ENCODE results near the gene STAT3.

The STAT3 gene

DNA sequence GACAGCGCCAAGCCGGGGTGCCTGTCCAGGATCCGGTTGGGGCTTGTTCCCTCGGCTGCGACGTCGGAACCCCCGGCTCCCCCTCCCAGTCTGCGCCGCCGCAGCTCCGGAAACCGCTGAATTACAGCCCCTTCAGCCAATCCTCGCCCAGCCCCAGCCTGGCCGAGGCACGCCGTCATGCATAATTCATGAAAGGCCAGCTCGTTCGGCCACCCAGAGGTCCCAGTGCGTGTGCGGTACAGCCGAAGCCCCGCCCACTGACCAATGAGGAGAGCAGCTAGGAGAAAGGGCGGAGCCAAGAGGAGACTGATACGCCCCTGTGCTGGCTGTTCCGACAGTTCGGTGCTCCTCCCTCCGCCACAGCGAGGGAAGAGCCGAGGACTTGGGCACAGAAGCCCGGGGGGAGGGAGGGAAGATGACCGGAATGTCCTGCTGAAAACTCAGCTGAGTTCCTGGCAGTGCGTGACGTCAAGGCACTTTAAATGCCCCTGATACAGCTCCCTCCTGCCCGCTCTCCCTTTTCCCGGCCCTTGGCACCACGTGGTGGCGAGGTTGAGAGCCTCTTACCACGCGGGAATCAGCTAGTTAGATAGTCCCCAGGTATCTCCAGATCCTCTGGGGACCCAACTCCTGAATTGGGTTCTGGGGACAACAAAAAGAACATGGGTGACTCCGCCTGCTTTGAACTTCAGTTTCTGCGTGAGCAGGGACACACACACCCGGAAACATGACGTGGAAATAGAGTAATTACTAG, at the start of gene STAT3:
Gene STAT3, minus strand, starts transcription at position 62 of the 754 bp plus-strand sequence. CDS start 39,926 bp downstream, outside the sequence.
- Histone ChIP-seq H3K9ac (ENCODE audit: low read length) (peak within 1 kb of the TSS; percentile 99), H3K4me3 (ENCODE audit: low read length) (peak within 1 kb of the TSS; percentile 98), H3K4me1 (ENCODE audit: control insufficient read depth, insufficient read depth, low read length) (peaks cover 24% of the 10 kb centered on the region), H3K9me3 (ENCODE audit: control insufficient read depth, low read length) (no peaks in the 10 kb centered on the region), H3K36me3 (ENCODE audit: control insufficient read depth, insufficient read depth, low read length, severe bottlenecking) (peaks cover 3% of the 10 kb centered on the region), H3K27me3 (replicated peaks; ENCODE audit: control insufficient read depth, insufficient read depth, low read length) (no peaks in the 10 kb centered on the region)
- peak; percentile 100 for DNase-seq (ENCODE audit: low read depth)

DNA sequence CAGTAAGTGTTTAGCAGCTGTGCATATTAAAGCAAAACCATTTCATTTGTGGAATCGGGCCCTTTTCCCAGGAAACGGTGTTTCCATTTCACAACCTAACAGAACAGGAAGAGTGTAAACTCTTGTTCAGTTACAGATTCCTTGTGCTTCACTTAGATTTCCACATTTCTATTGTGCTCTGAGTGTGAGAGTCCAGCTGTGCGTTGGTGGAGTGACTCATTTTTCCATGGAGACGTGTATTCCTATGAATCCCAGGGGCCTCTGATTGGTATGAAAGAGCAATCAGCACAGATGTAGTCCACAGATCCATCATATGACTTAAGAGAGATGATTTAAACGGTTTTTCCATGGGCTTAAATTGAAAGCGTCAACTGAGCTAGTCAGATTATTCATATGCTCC, 48.1 kb upstream of the STAT3 start:
- Histone ChIP-seq H3K4me1 (ENCODE audit: control insufficient read depth, insufficient read depth, low read length) (peaks cover 21% of the 10 kb centered on the region), H3K9ac (ENCODE audit: low read length) (peak overlapping the region; percentile 67), H3K4me3 (ENCODE audit: low read length) (peak overlapping the region; percentile 61), H3K36me3 (ENCODE audit: control insufficient read depth, insufficient read depth, low read length, severe bottlenecking) (no peaks in the 10 kb centered on the region), H3K27me3 (replicated peaks; ENCODE audit: control insufficient read depth, insufficient read depth, low read length) (no peaks in the 10 kb centered on the region), H3K9me3 (ENCODE audit: control insufficient read depth, low read length) (no peaks in the 10 kb centered on the region)
- peak; percentile 97 for DNase-seq (ENCODE audit: low read depth)

DNA sequence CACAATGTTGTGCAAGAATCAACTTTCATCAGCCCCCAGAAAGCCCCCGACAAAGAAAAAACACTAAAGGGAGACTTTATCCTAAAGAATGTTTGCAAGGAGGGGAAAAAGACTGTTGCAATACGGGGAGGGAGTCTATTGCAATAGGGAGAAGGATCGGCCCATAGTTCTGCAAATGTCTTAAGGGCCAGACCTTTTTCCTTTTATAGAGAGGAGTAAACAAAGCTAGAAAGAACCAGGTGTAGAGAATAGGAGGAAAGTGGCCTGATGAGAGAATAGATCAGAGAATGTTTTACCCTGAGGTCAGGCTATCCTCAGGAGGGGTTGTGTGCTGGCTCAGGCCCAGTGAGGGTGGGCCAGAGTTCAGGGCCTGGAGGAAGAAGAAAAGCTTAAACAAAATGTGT, 43.5 kb upstream of the STAT3 start:
- Histone ChIP-seq H3K9ac (ENCODE audit: low read length) (peak overlapping the region; percentile 69), H3K4me1 (ENCODE audit: control insufficient read depth, insufficient read depth, low read length) (peaks cover 49% of the 10 kb centered on the region), H3K27me3 (replicated peaks; ENCODE audit: control insufficient read depth, insufficient read depth, low read length) (no peaks in the 10 kb centered on the region), H3K9me3 (ENCODE audit: control insufficient read depth, low read length) (no peaks in the 10 kb centered on the region), H3K36me3 (ENCODE audit: control insufficient read depth, insufficient read depth, low read length, severe bottlenecking) (no peaks in the 10 kb centered on the region), H3K4me3 (ENCODE audit: low read length) (no peak overlapping the region)
- DNase-seq (ENCODE audit: low read depth), result peak; percentile 84

DNA sequence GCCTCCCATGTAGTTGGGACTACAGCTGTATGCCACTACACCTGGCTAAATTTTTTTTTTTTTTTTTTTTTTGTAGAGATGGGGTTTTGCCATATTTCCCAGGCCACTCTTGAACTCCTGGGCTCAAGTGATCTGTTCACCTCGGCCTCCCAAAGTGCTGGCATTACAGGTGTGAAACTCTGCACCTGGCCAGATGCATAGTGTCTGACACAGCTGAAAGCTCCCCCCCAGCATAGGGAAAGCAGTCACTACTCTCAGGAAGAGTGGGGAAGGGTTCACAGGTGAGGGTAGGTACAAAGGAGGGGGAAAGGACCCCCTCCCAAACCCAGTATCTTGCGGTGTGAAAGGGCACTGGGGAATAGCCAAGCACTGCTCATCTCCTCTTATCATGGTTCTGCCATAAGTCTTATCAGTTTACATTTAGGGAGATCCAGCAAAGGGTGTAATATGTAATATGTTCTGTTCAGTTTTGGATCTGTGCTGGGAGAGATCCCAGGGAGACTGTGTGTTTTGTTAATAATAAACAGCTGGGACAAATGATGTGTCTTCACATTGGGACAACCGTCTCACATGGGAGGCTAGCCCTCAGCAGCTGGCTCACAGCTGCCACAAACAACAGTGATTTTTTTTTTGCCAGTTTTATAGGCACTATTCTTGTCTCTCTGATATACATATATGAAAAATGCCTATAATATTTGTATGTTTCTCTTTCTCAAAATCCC, 41.6 kb upstream of the STAT3 start:
- no peak for DNase-seq (ENCODE audit: low read depth)
- H3K27me3 ChIP-seq (replicated peaks; ENCODE audit: control insufficient read depth, insufficient read depth, low read length), result no peaks in the 10 kb centered on the region
- no peaks in the 10 kb centered on the region for H3K9me3 ChIP-seq (ENCODE audit: control insufficient read depth, low read length)
- H3K36me3 ChIP-seq (ENCODE audit: control insufficient read depth, insufficient read depth, low read length, severe bottlenecking), result no peaks in the 10 kb centered on the region
- H3K4me1 ChIP-seq (ENCODE audit: control insufficient read depth, insufficient read depth, low read length), result peaks cover 55% of the 10 kb centered on the region
- peak overlapping the region; percentile 69 for H3K9ac ChIP-seq (ENCODE audit: low read length)
- H3K4me3 ChIP-seq (ENCODE audit: low read length), result no peak overlapping the region

DNA sequence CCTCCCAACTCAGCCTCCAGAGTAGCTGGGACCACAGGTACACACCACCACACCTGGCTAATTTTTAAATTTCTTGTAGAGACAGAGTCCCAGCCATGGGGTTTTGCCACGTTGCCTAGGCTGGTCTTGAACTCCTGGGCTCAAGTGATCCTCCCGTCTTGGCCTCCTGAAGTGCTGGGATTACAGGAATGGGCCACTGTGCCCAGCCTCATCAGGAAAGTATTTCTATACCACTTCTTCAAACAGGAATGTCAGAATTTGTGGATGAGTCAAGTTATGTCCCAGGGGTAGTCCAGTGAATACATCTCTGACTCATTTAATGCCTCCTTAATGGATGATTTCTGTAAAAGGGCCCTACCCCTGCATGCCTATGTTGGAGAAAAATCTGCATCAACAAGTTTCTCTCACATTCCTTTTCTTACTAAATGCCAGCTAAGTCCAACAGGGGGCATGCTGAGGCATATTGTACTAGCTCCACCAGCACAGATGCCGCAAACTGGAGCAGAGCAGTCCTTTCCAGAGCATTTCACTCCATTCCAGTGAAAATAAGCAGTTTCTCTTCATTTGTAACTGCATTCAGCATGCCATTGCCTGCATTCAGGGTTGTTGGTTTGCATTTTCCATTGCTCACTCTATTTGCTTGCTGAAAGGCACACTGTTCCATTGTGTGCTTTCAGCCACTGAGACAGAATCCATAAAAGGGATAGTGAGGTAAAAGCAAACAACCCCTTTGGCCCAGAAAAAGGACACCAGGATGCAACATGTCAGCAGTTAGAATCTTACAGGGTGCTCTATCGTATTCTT, 40.1 kb upstream of the STAT3 start:
- H3K27me3 ChIP-seq (replicated peaks; ENCODE audit: control insufficient read depth, insufficient read depth, low read length), result no peaks in the 10 kb centered on the region
- H3K4me1 ChIP-seq (ENCODE audit: control insufficient read depth, insufficient read depth, low read length), result peaks cover 66% of the 10 kb centered on the region
- no peaks in the 10 kb centered on the region for H3K36me3 ChIP-seq (ENCODE audit: control insufficient read depth, insufficient read depth, low read length, severe bottlenecking)
- H3K9me3 ChIP-seq (ENCODE audit: control insufficient read depth, low read length), result no peaks in the 10 kb centered on the region
- peak overlapping the region; percentile 74 for H3K9ac ChIP-seq (ENCODE audit: low read length)
- H3K4me3 ChIP-seq (ENCODE audit: low read length), result peak overlapping the region; percentile 35
- peak; percentile 95 for DNase-seq (ENCODE audit: low read depth)

DNA sequence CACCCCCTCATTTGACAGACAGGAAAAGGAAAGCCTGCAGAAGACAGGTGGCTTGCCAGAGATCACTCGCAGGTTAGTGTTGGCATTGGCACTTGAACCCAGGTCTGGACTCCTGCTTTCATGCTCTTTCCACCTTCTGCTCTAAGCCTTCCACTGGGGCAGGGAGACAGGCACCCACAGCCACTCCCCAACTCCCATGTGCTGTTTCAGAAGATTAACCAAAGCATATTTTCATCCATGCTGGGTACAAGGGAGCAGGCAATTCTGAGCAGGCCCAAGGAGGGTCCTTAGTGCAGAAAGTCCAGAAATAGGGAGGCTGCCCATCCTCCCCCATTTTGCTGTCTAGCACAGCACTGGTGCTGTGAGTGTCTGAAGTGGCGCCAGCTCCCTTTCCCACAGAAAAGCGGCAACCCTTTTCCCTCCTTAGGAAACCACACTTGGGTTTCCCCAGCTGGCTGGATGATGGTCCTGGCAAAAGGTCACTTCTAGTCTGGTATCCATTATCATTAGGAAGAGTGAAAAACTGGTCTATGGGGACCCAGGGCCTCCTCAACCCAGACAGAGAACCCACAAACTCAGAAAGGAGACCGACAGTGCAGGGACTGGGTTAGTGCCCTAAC, 36.9 kb upstream of the STAT3 start:
- Histone ChIP-seq H3K4me3 (ENCODE audit: low read length) (peak overlapping the region; percentile 63), H3K27me3 (replicated peaks; ENCODE audit: control insufficient read depth, insufficient read depth, low read length) (no peaks in the 10 kb centered on the region), H3K36me3 (ENCODE audit: control insufficient read depth, insufficient read depth, low read length, severe bottlenecking) (no peaks in the 10 kb centered on the region)

DNA sequence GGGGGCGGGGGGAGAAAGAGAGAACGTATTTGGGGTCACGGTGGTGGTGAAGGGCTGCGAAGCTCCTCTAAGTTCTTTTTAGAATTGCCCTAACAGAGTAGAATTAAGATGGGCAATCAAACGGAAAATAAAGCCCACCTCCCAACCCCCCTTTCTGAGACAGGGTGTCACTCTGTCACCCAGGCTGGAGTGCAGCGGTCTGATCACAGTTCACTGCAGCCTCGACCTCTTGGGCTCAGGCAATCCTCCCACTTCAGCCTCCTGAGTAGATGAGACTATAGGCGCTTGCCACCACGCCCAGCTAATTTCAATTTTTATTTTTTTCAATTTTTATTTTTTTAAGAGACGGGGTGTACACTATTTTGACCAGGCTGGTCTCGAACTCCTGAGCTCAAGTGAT, 35.5 kb upstream of the STAT3 start:
- Histone ChIP-seq H3K4me3 (ENCODE audit: low read length) (peak overlapping the region; percentile 97), H3K9ac (ENCODE audit: low read length) (peak overlapping the region; percentile 100), H3K9me3 (ENCODE audit: control insufficient read depth, low read length) (no peaks in the 10 kb centered on the region), H3K36me3 (ENCODE audit: control insufficient read depth, insufficient read depth, low read length, severe bottlenecking) (peaks cover 2% of the 10 kb centered on the region), H3K4me1 (ENCODE audit: control insufficient read depth, insufficient read depth, low read length) (peaks cover 52% of the 10 kb centered on the region), H3K27me3 (replicated peaks; ENCODE audit: control insufficient read depth, insufficient read depth, low read length) (no peaks in the 10 kb centered on the region)
- DNase-seq (ENCODE audit: low read depth), result no peak

More for the DNA sequence above, 36.9 kb upstream of the STAT3 start:
- Histone ChIP-seq H3K9ac (ENCODE audit: low read length) (peak overlapping the region; percentile 67), H3K9me3 (ENCODE audit: control insufficient read depth, low read length) (no peaks in the 10 kb centered on the region), H3K4me1 (ENCODE audit: control insufficient read depth, insufficient read depth, low read length) (peaks cover 50% of the 10 kb centered on the region)
- peak; percentile 27 for DNase-seq (ENCODE audit: low read depth)

DNA sequence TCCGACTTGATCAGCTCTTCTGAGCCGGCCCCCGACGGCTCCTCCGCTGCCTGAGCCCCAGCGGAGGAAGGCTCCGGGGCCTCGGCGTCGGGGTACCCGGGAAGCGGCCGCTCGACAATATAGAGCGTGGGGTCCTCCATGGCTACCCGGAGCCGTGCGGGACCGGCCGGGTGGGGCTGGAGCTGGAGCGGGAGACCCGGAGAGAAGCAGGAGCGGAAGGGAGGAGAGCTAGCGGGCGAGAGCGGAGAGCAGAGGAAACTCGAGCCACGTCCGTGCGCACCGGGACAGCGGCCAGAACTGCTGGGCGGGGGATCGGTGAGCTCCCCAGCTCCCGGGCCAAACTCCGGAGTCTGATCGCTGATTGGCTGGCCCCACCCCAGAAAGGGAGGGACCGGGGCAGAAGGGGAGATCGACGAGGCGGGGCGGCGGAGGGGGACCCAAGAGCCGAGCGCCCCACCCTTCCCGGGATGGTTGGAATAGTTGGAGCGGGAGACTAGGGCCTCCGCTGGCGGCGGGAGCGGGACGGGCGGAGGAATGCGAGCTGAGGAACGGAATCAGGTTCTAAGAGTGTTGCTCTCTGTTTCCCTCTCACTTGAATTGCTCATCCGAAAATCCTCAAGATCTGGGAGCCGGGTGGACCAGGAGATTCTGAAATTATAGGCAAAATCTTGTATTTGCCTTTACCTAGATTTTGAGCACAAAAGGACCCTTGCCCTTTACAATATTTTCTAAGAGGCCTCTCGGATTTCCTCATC, 34.9 kb upstream of the STAT3 start, which contains the start of gene CAVIN1:
Gene CAVIN1, minus strand, starts transcription at position 299 of the 755 bp plus-strand sequence. Its CDS starts 159 bp downstream, at position 140.
- Histone ChIP-seq H3K4me1 (ENCODE audit: control insufficient read depth, insufficient read depth, low read length) (peaks cover 53% of the 10 kb centered on the region), H3K4me3 (ENCODE audit: low read length) (peak within 1 kb of the TSS; percentile 97), H3K36me3 (ENCODE audit: control insufficient read depth, insufficient read depth, low read length, severe bottlenecking) (peaks cover 5% of the 10 kb centered on the region), H3K27me3 (replicated peaks; ENCODE audit: control insufficient read depth, insufficient read depth, low read length) (no peaks in the 10 kb centered on the region), H3K9ac (ENCODE audit: low read length) (peak within 1 kb of the TSS; percentile 100), H3K9me3 (ENCODE audit: control insufficient read depth, low read length) (no peaks in the 10 kb centered on the region)
- peak; percentile 100 for DNase-seq (ENCODE audit: low read depth)

DNA sequence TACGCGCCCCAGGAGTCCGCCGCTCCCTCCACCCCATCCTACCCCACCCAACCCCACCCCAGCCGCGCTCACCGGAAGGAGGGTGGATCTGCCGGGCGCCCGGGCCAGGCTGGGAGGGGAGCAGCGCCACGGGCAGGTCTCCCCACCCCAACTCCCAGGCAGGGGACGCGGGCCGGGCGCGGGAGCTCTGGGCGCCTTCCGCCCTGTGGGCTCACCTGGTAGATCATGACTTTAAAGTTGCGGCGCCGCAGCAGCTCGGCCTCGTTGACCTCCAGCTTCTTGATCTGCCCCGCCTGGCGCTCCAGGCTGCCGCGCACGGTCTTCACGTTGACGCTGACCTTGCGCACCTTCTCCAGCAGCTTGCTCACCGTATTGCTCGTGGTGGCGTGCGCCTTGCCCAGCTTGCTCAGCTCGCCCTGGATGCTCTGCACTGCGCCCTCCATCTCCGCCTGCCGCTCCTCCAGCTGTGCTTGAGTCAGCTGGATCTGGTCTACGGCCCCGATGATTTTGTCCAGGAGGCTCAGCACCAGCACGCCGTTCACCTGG, 34.2 kb upstream of the STAT3 start:
- peak; percentile 56 for DNase-seq (ENCODE audit: low read depth)
- no peaks in the 10 kb centered on the region for H3K27me3 ChIP-seq (replicated peaks; ENCODE audit: control insufficient read depth, insufficient read depth, low read length)
- H3K4me3 ChIP-seq (ENCODE audit: low read length), result peak overlapping the region; percentile 97
- H3K9ac ChIP-seq (ENCODE audit: low read length), result peak overlapping the region; percentile 100
- peaks cover 54% of the 10 kb centered on the region for H3K4me1 ChIP-seq (ENCODE audit: control insufficient read depth, insufficient read depth, low read length)
- H3K36me3 ChIP-seq (ENCODE audit: control insufficient read depth, insufficient read depth, low read length, severe bottlenecking), result peaks cover 10% of the 10 kb centered on the region
- H3K9me3 ChIP-seq (ENCODE audit: control insufficient read depth, low read length), result no peaks in the 10 kb centered on the region
